WTC11 (cell line): Measurements from ENCODE around the gene PNPLA6. TPM values are rescaled to one million over a fixed set of nuclear protein-coding genes. Genes with fewer than 3 reads are reported as not detected.

Experiments used
- FOXK1 ChIP-seq: sonication (generic); formaldehyde crosslinking; IDR thresholded peaks from 2 replicates; pipeline ENCODE4 v1.8.0; 2022; ENCODE audit warnings: mild to moderate bottlenecking, moderate library complexity, missing genetic modification reagents
- FOXP1 ChIP-seq: sonication (generic); formaldehyde crosslinking; IDR thresholded peaks from 2 replicates; pipeline ENCODE4 v1.8.0; 2022; ENCODE audit warnings: missing genetic modification reagents, mild to moderate bottlenecking, moderate library complexity, borderline replicate concordance
- GRHL2 ChIP-seq: fragments of 250-450 bp; sonication (Bioruptor Pico); IDR thresholded peaks from 2 replicates; pipeline ENCODE4 v1.8.0; 2022; ENCODE audit warnings: mild to moderate bottlenecking, moderate library complexity; ENCODE audit not compliant: insufficient replicate concordance, severe bottlenecking
- GTF2I ChIP-seq: fragments of 250-450 bp; sonication (Bioruptor Pico); conservative IDR thresholded peaks from 2 replicates; pipeline ENCODE4 v1.4.0; 2021; ENCODE audit warnings: mild to moderate bottlenecking
- HMGA2 ChIP-seq: fragments of 250-450 bp; sonication (Bioruptor Pico); IDR thresholded peaks from 2 replicates; pipeline ENCODE4 v1.4.0; 2021; ENCODE audit warnings: mild to moderate bottlenecking, moderate library complexity
- JAZF1 ChIP-seq: fragments of 250-450 bp; sonication (Bioruptor Pico); IDR thresholded peaks from 2 replicates; pipeline ENCODE4 v1.9.0; 2021; ENCODE audit warnings: moderate library complexity, mild to moderate bottlenecking, inconsistent platforms
- NFE2L1 ChIP-seq: sonication (generic); formaldehyde crosslinking; IDR thresholded peaks from 2 replicates; pipeline ENCODE4 v1.8.1; 2023; ENCODE audit warnings: missing genetic modification reagents
- NFYB ChIP-seq: sonication (generic); formaldehyde crosslinking; conservative IDR thresholded peaks from 2 replicates; pipeline ENCODE4 v1.8.0; 2022; ENCODE audit warnings: low read depth, missing genetic modification reagents
- OVOL2 ChIP-seq: fragments of 250-450 bp; sonication (Bioruptor Pico); IDR thresholded peaks from 2 replicates; pipeline ENCODE4 v1.9.0; 2021; ENCODE audit warnings: mild to moderate bottlenecking, borderline replicate concordance
- SMAD4 ChIP-seq: sonication (generic); formaldehyde crosslinking; IDR thresholded peaks from 2 replicates; pipeline ENCODE4 v1.8.0; 2022; ENCODE audit warnings: mild to moderate bottlenecking, missing genetic modification reagents
- SP1 ChIP-seq: sonication (generic); formaldehyde crosslinking; conservative IDR thresholded peaks from 2 replicates; pipeline ENCODE4 v1.8.1; 2022; ENCODE audit warnings: missing genetic modification reagents
- TEAD4 ChIP-seq: sonication (generic); formaldehyde crosslinking; IDR thresholded peaks from 2 replicates; pipeline ENCODE4 v1.8.0; 2022; ENCODE audit warnings: mild to moderate bottlenecking, missing genetic modification reagents
- ZNF219 ChIP-seq: sonication (generic); formaldehyde crosslinking; IDR thresholded peaks from 2 replicates; pipeline ENCODE4 v1.8.0; 2023; ENCODE audit warnings: missing genetic modification reagents, mild to moderate bottlenecking, borderline replicate concordance
- ZNF232 ChIP-seq: sonication (generic); formaldehyde crosslinking; IDR thresholded peaks from 2 replicates; pipeline ENCODE4 v1.8.0; 2022; ENCODE audit warnings: mild to moderate bottlenecking, missing genetic modification reagents
- ZNF263 ChIP-seq: sonication (generic); formaldehyde crosslinking; IDR thresholded peaks from 2 replicates; pipeline ENCODE4 v1.8.1; 2022; ENCODE audit warnings: low read depth, mild to moderate bottlenecking, moderate library complexity, missing genetic modification reagents
- ZNF317 ChIP-seq: sonication (generic); formaldehyde crosslinking; IDR thresholded peaks from 2 replicates; pipeline ENCODE4 v1.8.1; 2023; ENCODE audit warnings: low read depth, mild to moderate bottlenecking, moderate library complexity, missing genetic modification reagents, borderline replicate concordance
- ZNF416 ChIP-seq: fragments of 250-450 bp; sonication (Bioruptor Pico); IDR thresholded peaks from 2 replicates; pipeline ENCODE4 v1.9.0; 2021; ENCODE audit warnings: mild to moderate bottlenecking, inconsistent platforms
- ZNF671 ChIP-seq: fragments of 250-450 bp; sonication (Bioruptor Pico); IDR thresholded peaks from 2 replicates; pipeline ENCODE4 v1.8.0; 2021; ENCODE audit warnings: mild to moderate bottlenecking
- total RNA-seq: library from RNA; stranded (reverse); gene quantifications from 3 replicates; pipeline ENCODE4 v1.2.3, GENCODE V29; 2021
- TF ChIP-seq, protein P1 (sequence below): fragments of 250-450 bp; sonication (Bioruptor Pico); IDR thresholded peaks from 2 replicates; pipeline ENCODE4 v1.9.0; 2021; ENCODE audit warnings: mild to moderate bottlenecking
- TF ChIP-seq, protein P2 (sequence below): sonication (generic); formaldehyde crosslinking; IDR thresholded peaks from 2 replicates; pipeline ENCODE4 v1.8.0; 2022; ENCODE audit warnings: missing genetic modification reagents
- TF ChIP-seq, protein P3 (sequence below): sonication (generic); formaldehyde crosslinking; IDR thresholded peaks from 2 replicates; pipeline ENCODE4 v1.8.0; 2022; ENCODE audit warnings: mild to moderate bottlenecking, missing genetic modification reagents
- TF ChIP-seq, protein P4 (sequence below): fragments of 250-450 bp; sonication (Bioruptor Pico); IDR thresholded peaks from 2 replicates; pipeline ENCODE4 v2.1.2; 2022; ENCODE audit warnings: mild to moderate bottlenecking, moderate library complexity
- TF ChIP-seq, protein P5 (sequence below): sonication (generic); formaldehyde crosslinking; IDR thresholded peaks from 2 replicates; pipeline ENCODE4 v1.8.1; 2022; ENCODE audit warnings: mild to moderate bottlenecking, missing genetic modification reagents, moderate library complexity, borderline replicate concordance
- TF ChIP-seq, protein P6 (sequence below): sonication (generic); formaldehyde crosslinking; IDR thresholded peaks from 2 replicates; pipeline ENCODE4 v1.8.1; 2022; ENCODE audit warnings: missing genetic modification reagents, borderline replicate concordance
- TF ChIP-seq, protein P7 (sequence below): sonication (generic); formaldehyde crosslinking; IDR thresholded peaks from 2 replicates; pipeline ENCODE4 v1.8.0; 2023; ENCODE audit warnings: missing genetic modification reagents
- TF ChIP-seq, protein P8 (sequence below): sonication (generic); formaldehyde crosslinking; IDR thresholded peaks from 2 replicates; pipeline ENCODE4 v1.8.0; 2022; ENCODE audit warnings: mild to moderate bottlenecking, missing genetic modification reagents
- TF ChIP-seq, protein P9 (sequence below): fragments of 250-450 bp; sonication (Bioruptor Pico); IDR thresholded peaks from 2 replicates; pipeline ENCODE4 v1.8.0; 2021; ENCODE audit warnings: mild to moderate bottlenecking

PNPLA6 gene
- total RNA-seq, 1 experiment from 2014 or later, result 149 TPM

DNA sequence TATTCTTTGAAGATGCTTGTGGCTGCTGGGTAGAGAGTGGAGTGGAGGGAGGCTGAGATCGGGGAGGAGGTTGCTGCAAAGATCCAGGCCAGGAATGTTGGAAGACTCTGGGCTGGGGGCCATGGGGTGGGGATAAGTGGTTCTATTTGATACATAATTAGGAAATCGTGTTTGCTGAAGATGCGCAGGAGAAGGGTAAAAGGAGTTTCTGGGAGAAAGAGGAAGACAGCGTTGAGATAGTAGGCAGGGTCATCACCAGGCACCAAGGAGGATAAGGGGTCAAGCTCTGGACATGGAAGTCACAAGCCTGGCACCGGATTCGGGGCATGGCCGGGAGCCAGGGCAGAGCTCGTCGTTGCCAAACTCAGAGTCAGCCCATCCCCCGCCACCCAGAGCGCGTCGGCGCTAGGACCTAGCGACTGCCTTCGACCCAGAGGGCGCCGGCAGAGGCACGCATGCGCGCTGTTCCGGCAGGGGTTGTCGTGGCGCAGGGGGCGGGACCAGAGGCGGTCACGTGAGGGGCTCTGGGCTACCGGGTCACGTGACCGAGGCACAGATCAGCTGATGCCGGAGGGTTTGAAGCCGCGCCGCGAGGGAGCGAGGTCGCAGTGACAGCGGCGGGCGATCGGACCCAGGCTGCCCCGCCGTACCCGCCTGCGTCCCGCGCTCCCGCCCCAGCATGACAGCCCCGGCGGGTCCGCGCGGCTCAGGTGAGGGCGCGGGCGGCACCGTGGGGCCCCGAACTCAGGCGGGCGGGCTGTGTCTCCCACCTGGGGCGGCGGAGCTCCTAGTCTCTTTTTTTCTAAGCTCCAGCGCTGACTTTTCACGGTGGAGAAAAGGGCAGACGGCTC, 13.2 kb upstream of the PNPLA6 start, which contains the start of gene MCOLN1 (continued):
- TF ChIP-seq, protein P1, sequence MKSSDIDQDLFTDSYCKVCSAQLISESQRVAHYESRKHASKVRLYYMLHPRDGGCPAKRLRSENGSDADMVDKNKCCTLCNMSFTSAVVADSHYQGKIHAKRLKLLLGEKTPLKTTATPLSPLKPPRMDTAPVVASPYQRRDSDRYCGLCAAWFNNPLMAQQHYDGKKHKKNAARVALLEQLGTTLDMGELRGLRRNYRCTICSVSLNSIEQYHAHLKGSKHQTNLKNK (CRISPR knock-in tag), result peak; percentile 91; the same call in 1 of the 2 replicates
- TF ChIP-seq SMAD4 (CRISPR knock-in tag), result no peak
- no peak for TF ChIP-seq GTF2I
- no peak for TF ChIP-seq ZNF263 (CRISPR knock-in tag)
- peak; percentile 100 for TF ChIP-seq SP1 (CRISPR knock-in tag)
- TF ChIP-seq, protein P2, sequence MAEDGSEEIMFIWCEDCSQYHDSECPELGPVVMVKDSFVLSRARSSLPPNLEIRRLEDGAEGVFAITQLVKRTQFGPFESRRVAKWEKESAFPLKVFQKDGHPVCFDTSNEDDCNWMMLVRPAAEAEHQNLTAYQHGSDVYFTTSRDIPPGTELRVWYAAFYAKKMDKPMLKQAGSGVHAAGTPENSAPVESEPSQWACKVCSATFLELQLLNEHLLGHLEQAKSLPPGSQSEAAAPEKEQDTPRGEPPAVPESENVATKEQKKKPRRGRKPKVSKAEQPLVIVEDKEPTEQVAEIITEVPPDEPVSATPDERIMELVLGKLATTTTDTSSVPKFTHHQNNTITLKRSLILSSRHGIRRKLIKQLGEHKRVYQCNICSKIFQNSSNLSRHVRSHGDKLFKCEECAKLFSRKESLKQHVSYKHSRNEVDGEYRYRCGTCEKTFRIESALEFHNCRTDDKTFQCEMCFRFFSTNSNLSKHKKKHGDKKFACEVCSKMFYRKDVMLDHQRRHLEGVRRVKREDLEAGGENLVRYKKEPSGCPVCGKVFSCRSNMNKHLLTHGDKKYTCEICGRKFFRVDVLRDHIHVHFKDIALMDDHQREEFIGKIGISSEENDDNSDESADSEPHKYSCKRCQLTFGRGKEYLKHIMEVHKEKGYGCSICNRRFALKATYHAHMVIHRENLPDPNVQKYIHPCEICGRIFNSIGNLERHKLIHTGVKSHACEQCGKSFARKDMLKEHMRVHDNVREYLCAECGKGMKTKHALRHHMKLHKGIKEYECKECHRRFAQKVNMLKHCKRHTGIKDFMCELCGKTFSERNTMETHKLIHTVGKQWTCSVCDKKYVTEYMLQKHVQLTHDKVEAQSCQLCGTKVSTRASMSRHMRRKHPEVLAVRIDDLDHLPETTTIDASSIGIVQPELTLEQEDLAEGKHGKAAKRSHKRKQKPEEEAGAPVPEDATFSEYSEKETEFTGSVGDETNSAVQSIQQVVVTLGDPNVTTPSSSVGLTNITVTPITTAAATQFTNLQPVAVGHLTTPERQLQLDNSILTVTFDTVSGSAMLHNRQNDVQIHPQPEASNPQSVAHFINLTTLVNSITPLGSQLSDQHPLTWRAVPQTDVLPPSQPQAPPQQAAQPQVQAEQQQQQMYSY (CRISPR knock-in tag), result peak; percentile 92
- TF ChIP-seq, protein P3, sequence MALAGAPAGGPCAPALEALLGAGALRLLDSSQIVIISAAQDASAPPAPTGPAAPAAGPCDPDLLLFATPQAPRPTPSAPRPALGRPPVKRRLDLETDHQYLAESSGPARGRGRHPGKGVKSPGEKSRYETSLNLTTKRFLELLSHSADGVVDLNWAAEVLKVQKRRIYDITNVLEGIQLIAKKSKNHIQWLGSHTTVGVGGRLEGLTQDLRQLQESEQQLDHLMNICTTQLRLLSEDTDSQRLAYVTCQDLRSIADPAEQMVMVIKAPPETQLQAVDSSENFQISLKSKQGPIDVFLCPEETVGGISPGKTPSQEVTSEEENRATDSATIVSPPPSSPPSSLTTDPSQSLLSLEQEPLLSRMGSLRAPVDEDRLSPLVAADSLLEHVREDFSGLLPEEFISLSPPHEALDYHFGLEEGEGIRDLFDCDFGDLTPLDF, result no peak
- no peak for TF ChIP-seq ZNF671 (CRISPR knock-in tag)
- no peak for TF ChIP-seq GRHL2 (CRISPR knock-in tag)
- no peak for TF ChIP-seq ZNF317 (CRISPR knock-in tag)
- peak; percentile 49; the same call in 1 of the 2 replicates for TF ChIP-seq ZNF416 (CRISPR knock-in tag)
- TF ChIP-seq FOXK1 (CRISPR knock-in tag), result peak; percentile 95
- TF ChIP-seq, protein P4, sequence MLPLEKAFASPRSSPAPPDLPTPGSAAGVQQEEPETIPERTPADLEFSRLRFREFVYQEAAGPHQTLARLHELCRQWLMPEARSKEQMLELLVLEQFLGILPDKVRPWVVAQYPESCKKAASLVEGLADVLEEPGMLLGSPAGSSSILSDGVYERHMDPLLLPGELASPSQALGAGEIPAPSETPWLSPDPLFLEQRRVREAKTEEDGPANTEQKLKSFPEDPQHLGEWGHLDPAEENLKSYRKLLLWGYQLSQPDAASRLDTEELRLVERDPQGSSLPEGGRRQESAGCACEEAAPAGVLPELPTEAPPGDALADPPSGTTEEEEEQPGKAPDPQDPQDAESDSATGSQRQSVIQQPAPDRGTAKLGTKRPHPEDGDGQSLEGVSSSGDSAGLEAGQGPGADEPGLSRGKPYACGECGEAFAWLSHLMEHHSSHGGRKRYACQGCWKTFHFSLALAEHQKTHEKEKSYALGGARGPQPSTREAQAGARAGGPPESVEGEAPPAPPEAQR, result no peak
- TF ChIP-seq ZNF219 (CRISPR knock-in tag), result no peak
- TF ChIP-seq, protein P5, sequence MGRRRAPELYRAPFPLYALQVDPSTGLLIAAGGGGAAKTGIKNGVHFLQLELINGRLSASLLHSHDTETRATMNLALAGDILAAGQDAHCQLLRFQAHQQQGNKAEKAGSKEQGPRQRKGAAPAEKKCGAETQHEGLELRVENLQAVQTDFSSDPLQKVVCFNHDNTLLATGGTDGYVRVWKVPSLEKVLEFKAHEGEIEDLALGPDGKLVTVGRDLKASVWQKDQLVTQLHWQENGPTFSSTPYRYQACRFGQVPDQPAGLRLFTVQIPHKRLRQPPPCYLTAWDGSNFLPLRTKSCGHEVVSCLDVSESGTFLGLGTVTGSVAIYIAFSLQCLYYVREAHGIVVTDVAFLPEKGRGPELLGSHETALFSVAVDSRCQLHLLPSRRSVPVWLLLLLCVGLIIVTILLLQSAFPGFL, result no peak
- TF ChIP-seq FOXP1, result peak; percentile 72
- TF ChIP-seq, protein P6, sequence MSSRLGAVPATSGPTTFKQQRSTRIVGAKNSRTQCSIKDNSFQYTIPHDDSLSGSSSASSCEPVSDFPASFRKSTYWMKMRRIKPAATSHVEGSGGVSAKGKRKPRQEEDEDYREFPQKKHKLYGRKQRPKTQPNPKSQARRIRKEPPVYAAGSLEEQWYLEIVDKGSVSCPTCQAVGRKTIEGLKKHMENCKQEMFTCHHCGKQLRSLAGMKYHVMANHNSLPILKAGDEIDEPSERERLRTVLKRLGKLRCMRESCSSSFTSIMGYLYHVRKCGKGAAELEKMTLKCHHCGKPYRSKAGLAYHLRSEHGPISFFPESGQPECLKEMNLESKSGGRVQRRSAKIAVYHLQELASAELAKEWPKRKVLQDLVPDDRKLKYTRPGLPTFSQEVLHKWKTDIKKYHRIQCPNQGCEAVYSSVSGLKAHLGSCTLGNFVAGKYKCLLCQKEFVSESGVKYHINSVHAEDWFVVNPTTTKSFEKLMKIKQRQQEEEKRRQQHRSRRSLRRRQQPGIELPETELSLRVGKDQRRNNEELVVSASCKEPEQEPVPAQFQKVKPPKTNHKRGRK (CRISPR knock-in tag), result no peak
- no peak for TF ChIP-seq TEAD4
- TF ChIP-seq, protein P7, sequence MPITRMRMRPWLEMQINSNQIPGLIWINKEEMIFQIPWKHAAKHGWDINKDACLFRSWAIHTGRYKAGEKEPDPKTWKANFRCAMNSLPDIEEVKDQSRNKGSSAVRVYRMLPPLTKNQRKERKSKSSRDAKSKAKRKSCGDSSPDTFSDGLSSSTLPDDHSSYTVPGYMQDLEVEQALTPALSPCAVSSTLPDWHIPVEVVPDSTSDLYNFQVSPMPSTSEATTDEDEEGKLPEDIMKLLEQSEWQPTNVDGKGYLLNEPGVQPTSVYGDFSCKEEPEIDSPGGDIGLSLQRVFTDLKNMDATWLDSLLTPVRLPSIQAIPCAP, result no peak
- TF ChIP-seq HMGA2 (CRISPR knock-in tag), result no peak
- no peak; the same call in 1 of the 2 replicates for TF ChIP-seq OVOL2 (CRISPR knock-in tag)
- TF ChIP-seq, protein P8, sequence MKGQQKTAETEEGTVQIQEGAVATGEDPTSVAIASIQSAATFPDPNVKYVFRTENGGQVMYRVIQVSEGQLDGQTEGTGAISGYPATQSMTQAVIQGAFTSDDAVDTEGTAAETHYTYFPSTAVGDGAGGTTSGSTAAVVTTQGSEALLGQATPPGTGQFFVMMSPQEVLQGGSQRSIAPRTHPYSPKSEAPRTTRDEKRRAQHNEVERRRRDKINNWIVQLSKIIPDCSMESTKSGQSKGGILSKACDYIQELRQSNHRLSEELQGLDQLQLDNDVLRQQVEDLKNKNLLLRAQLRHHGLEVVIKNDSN (CRISPR knock-in tag), result peak; percentile 100
- TF ChIP-seq, protein P9, sequence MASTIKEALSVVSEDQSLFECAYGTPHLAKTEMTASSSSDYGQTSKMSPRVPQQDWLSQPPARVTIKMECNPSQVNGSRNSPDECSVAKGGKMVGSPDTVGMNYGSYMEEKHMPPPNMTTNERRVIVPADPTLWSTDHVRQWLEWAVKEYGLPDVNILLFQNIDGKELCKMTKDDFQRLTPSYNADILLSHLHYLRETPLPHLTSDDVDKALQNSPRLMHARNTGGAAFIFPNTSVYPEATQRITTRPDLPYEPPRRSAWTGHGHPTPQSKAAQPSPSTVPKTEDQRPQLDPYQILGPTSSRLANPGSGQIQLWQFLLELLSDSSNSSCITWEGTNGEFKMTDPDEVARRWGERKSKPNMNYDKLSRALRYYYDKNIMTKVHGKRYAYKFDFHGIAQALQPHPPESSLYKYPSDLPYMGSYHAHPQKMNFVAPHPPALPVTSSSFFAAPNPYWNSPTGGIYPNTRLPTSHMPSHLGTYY (CRISPR knock-in tag), result no peak
- TF ChIP-seq NFE2L1 (CRISPR knock-in tag), result peak; percentile 61; the same call in 1 of the 2 replicates
- TF ChIP-seq NFYB (CRISPR knock-in tag), result no peak
- TF ChIP-seq ZNF232 (CRISPR knock-in tag), result peak; percentile 84
- no peak for TF ChIP-seq JAZF1 (CRISPR knock-in tag)
